ENCODE results near the gene PNMA6A.

DNA sequence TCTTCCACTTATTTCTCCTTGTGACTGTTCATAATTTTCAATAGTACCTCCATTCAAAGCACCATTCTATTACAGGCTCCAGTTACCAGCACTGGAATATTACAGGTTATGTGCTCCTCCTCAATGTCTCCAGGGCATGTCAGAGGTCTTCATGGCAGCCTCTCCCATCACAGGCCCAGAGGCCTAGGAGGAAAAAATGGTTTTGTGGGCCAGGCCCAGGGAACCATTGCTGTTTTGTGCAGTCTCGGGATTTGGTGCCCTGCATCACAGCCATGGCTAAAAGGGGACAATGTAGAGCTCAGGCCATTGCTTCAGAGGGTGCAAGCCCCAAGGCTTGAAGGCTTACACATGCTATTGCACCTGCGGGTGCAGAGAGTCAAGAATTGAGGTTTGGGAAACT is 23.2 kb upstream of the PNMA6A start:
- TF ChIP-seq, protein P1, sequence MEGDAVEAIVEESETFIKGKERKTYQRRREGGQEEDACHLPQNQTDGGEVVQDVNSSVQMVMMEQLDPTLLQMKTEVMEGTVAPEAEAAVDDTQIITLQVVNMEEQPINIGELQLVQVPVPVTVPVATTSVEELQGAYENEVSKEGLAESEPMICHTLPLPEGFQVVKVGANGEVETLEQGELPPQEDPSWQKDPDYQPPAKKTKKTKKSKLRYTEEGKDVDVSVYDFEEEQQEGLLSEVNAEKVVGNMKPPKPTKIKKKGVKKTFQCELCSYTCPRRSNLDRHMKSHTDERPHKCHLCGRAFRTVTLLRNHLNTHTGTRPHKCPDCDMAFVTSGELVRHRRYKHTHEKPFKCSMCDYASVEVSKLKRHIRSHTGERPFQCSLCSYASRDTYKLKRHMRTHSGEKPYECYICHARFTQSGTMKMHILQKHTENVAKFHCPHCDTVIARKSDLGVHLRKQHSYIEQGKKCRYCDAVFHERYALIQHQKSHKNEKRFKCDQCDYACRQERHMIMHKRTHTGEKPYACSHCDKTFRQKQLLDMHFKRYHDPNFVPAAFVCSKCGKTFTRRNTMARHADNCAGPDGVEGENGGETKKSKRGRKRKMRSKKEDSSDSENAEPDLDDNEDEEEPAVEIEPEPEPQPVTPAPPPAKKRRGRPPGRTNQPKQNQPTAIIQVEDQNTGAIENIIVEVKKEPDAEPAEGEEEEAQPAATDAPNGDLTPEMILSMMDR (conservative IDR thresholded peaks at IDR 0.05; ENCODE audit: low read length), result no peak
- TF ChIP-seq EZH2phosphoT487 (IDR thresholded peaks at IDR 0.05; ENCODE audit: borderline replicate concordance, low read depth, low read length), result no peak
